GM18951 (cell line): Measurements from ENCODE around the gene RAP1A.

Experiments
- POLR2A ChIP-seq: IDR thresholded peaks from 4 replicates; pipeline ENCODE4 v1.6.1; 2011; ENCODE audit warnings: mild to moderate bottlenecking; ENCODE audit not compliant: insufficient read length, insufficient read depth; ENCODE audit errors: extremely low read depth
- in situ Hi-C: fragments of 300-500 bp; cut with MboI; formaldehyde crosslinking; loops from one replicate; pipeline ENCODE4 v1.12.0; 2022; ENCODE audit warnings: low sequenced_read_pairs, mixed read lengths, inconsistent platforms; ENCODE audit not compliant: unreplicated experiment

Gene RAP1A

GRCh38 chr1:111587509-111588174, 31.9 kb upstream of the RAP1A start:
- in situ Hi-C loops = no loop called here
- TF ChIP-seq POLR2A = no peak

- no peak for TF ChIP-seq POLR2A
- in situ Hi-C loops = no loop called here
Observed at GRCh38 chr1:111591937-111592336, 27.7 kb upstream of the RAP1A start.

GRCh38 chr1:111592389-111593361, 26.9 kb upstream of the RAP1A start:
- TF ChIP-seq POLR2A = no peak
- in situ Hi-C loops = no loop called here

DNA sequence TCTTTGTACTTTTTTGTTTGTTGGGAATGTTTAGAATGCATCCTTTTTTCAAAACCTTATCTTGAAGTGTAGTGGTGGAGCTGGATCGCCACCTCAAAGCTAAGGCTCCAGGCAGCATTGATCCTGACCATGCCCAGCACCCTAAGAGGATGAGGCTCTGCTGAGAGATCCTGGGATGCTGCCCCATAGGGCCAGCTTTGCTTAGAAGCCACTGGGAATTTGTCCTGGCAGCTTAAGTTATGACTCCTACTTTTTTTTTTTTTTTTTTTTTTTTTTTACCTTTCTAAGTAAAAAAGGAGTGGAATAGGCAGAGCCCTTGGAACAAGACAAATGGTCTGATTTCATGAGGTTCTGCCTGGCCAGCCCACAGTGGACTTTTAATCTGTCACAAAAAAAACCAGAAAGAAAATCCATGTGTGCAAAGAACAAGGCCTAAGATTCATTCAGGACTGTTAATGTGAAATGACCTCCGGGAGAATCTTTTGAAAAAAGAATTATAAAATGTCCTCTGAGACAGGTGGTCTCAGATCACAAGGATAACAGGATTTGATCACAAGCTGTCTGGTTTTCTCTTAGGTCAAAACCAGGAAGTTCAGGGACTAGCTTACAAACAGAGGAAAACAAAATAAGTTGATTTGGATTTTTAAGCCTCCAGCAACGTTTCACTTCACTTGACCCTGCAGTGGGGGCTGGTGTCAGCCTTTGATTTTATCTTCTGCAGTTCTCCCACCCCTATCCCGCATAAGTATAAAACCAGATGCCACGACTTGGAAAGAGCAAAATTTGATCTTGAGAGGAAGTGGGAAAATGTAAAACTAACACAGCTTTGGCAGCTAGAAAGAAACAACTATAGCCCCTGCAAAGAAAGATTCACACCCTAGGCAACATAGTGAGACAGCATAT, 25.9 kb upstream of the RAP1A start:
- no peak for TF ChIP-seq POLR2A
- in situ Hi-C loops = no loop called here

DNA sequence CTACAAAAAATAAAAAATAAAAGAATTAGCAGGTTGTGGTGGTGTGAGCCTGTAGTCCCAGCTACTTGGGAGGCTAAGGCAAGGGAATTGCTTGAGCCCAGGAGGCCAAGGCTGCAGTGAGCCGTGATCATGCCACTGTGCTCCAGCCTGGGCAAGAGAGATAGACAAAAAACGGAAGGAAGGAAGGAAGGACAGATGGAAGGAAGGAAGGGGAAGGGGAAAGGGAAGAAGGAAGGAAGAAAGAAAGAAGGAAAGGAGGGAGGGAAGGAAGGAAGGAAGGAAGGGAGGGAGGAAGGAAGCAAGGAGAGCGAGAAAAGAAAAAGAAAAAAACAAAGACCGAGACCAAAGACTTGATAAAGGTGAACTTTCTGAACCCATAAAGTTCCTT, 25.3 kb upstream of the RAP1A start:
- no peak for TF ChIP-seq POLR2A
- in situ Hi-C loops = no loop called here

- TF ChIP-seq POLR2A = no peak
- in situ Hi-C loops = no loop called here
Observed at GRCh38 chr1:111595807-111596206, 23.8 kb upstream of the RAP1A start.

GRCh38 chr1:111596499-111596898, 23.1 kb upstream of the RAP1A start:
- in situ Hi-C loops = no loop called here
- no peak for TF ChIP-seq POLR2A

DNA sequence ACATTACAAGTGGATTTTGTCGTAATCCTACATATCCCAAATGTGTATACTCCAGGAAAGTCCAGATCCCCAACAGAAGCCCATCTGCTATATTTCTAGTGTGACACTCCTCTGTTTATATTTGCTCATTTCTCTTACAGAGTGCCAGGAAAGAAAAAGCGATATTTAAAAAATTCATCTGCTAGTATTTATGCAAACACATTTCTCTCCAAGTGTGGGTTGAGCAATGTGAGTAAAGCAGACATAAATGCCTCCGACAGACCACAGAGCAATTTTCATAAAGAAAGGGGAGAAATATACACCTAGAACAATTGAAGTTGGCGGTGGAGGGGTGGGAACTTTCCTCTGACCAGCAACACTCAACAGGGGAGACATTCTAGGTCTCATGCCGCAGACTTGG, 22.2 kb upstream of the RAP1A start:
- in situ Hi-C loops = no loop called here
- TF ChIP-seq POLR2A = no peak

DNA sequence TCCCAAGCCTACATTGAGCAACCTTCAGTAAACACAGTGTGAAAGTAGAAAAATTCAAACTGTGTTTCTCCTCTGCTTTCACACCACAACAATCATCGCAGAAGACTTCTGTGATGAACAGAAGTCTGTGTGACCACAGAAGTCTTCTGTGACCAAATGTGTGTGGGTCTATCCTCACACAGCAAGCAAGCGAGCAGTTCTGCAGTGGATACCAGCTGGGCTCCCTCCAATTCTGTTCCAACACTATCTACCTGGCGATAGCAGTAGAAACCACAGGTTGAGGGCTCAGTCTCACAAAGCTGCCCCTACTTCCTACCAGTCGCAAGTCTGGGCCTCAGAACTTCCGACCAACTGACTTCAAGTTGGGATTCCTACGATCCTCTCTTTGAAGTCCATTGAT, 21.0 kb upstream of the RAP1A start:
- no peak for TF ChIP-seq POLR2A
- in situ Hi-C loops = no loop called here

- in situ Hi-C loops = no loop called here
- no peak for TF ChIP-seq POLR2A
Observed at GRCh38 chr1:111599781-111600693, 19.6 kb upstream of the RAP1A start.

GRCh38 chr1:111600886-111601386, 18.7 kb upstream of the RAP1A start:
- no peak for TF ChIP-seq POLR2A
- in situ Hi-C loops = no loop called here

GRCh38 chr1:111602302-111602701, 17.3 kb upstream of the RAP1A start:
- in situ Hi-C loops = no loop called here
- no peak for TF ChIP-seq POLR2A

DNA sequence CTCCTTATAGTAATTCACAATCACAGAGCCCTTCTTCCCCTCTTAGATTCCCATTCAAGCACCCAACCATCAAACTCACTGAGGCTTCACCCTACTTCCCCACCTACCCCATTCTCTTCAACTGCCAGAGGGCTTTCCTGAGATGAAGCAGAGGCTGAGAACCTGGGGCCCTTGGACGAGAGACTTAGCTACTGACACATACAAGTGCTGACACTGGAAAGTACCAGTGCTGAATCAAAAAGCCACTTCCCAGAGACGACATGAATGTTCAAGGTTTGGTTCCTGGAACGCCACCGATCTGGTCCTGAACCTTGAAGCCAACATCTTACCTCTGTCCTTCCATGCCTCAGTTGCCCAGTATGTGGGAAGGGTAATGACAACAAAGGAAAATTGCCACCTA, 16.6 kb upstream of the RAP1A start:
- TF ChIP-seq POLR2A = no peak
- in situ Hi-C loops = no loop called here
